SK-N-SH treated with all-trans-retinoic acid at 6 μM for 48 hours (cell line): ENCODE data around the gene RAPSN.
A peak's percentile ranks its signal among the peaks of the same experiment; 100 is the strongest.

Experiments used
- ATAC-seq: fragments of 200-7000 bp; cut with Tn5 transposase; 3 replicates; pipeline ENCODE4 v1.9.1; 2020; ENCODE audit warnings: mild to moderate bottlenecking, moderate library complexity
- ARNTL ChIP-seq: fragments of 450-650 bp; formaldehyde crosslinking; IDR thresholded peaks from 2 replicates; pipeline ENCODE4 v1.5.0; 2020; ENCODE audit warnings: low read depth, mild to moderate bottlenecking, moderate library complexity, borderline replicate concordance
- BACH2 ChIP-seq: fragments of 250-450 bp; sonication (Bioruptor Pico); IDR thresholded peaks from 2 replicates; pipeline ENCODE4 v1.9.0; 2021; ENCODE audit warnings: mild to moderate bottlenecking, borderline replicate concordance
- CSDC2 ChIP-seq: fragments of 250-450 bp; sonication (Bioruptor Pico); IDR thresholded peaks from 2 replicates; pipeline ENCODE4 v1.5.0; 2020; ENCODE audit warnings: mild to moderate bottlenecking, moderate library complexity
- ESRRG ChIP-seq: fragments of 250-450 bp; sonication (Bioruptor Pico); IDR thresholded peaks from 2 replicates; pipeline ENCODE4 v1.6.1; 2021; ENCODE audit warnings: mild to moderate bottlenecking
- GLIS3 ChIP-seq: fragments of 250-450 bp; sonication (Bioruptor Pico); IDR thresholded peaks from 2 replicates; pipeline ENCODE4 v1.5.0; 2020; ENCODE audit warnings: mild to moderate bottlenecking, moderate library complexity
- ISL1 ChIP-seq: fragments of 250-450 bp; sonication (Bioruptor Pico); IDR thresholded peaks from 2 replicates; pipeline ENCODE4 v2.1.2; 2022; ENCODE audit warnings: mild to moderate bottlenecking, moderate library complexity
- OSR1 ChIP-seq: fragments of 250-450 bp; sonication (Bioruptor Pico); IDR thresholded peaks from 2 replicates; pipeline ENCODE4 v1.8.0; 2022; ENCODE audit warnings: moderate library complexity, mild to moderate bottlenecking, inconsistent platforms
- PPARA ChIP-seq: fragments of 250-450 bp; sonication (Bioruptor Pico); IDR thresholded peaks from 2 replicates; pipeline ENCODE4 v1.5.0; 2020; ENCODE audit warnings: mild to moderate bottlenecking, borderline replicate concordance
- RARB ChIP-seq: fragments of 250-450 bp; sonication (Bioruptor Pico); IDR thresholded peaks from 2 replicates; pipeline ENCODE4 v1.8.0; 2021; ENCODE audit warnings: mild to moderate bottlenecking, moderate library complexity
- SNAI2 ChIP-seq: fragments of 250-450 bp; sonication (Bioruptor Pico); IDR thresholded peaks from 2 replicates; pipeline ENCODE4 v1.5.0; 2020; ENCODE audit warnings: mild to moderate bottlenecking, moderate library complexity
- TOX ChIP-seq: fragments of 250-450 bp; sonication (Bioruptor Pico); IDR thresholded peaks from 2 replicates; pipeline ENCODE4 v1.8.0; 2021; ENCODE audit warnings: mild to moderate bottlenecking, moderate library complexity, borderline replicate concordance
- ZC3H10 ChIP-seq: fragments of 250-450 bp; sonication (Bioruptor Pico); IDR thresholded peaks from 2 replicates; pipeline ENCODE4 v1.5.1; 2021; ENCODE audit warnings: mild to moderate bottlenecking, moderate library complexity
- ZFP3 ChIP-seq: fragments of 250-450 bp; sonication (Bioruptor Pico); IDR thresholded peaks from 2 replicates; pipeline ENCODE4 v1.5.0; 2020; ENCODE audit warnings: mild to moderate bottlenecking, moderate library complexity
- ZFP30 ChIP-seq: fragments of 450-650 bp; formaldehyde crosslinking; IDR thresholded peaks from 2 replicates; pipeline ENCODE4 v1.5.0; 2022; ENCODE audit warnings: mild to moderate bottlenecking, moderate library complexity
- ZNF565 ChIP-seq: fragments of 450-650 bp; formaldehyde crosslinking; conservative IDR thresholded peaks from 2 replicates; pipeline ENCODE4 v1.5.0; 2020; ENCODE audit warnings: low read depth, mild to moderate bottlenecking, moderate library complexity
- ZNF70 ChIP-seq: fragments of 450-650 bp; formaldehyde crosslinking; IDR thresholded peaks from 2 replicates; pipeline ENCODE4 v1.5.0; 2020; ENCODE audit warnings: mild to moderate bottlenecking, moderate library complexity
- ZNF8 ChIP-seq: fragments of 450-650 bp; formaldehyde crosslinking; IDR thresholded peaks from 2 replicates; pipeline ENCODE4 v1.5.0; 2020; ENCODE audit warnings: mild to moderate bottlenecking, moderate library complexity
- TF ChIP-seq, protein P1 (sequence below): fragments of 250-450 bp; sonication (Bioruptor Pico); IDR thresholded peaks from 2 replicates; pipeline ENCODE4 v1.5.1; 2020; ENCODE audit warnings: low read depth, mild to moderate bottlenecking, moderate library complexity
- TF ChIP-seq, protein P2 (sequence below): fragments of 250-450 bp; sonication (Bioruptor Pico); IDR thresholded peaks from 2 replicates; pipeline ENCODE4 v1.8.0; 2021; ENCODE audit warnings: low read depth, mild to moderate bottlenecking, moderate library complexity, borderline replicate concordance
- TF ChIP-seq, protein P3 (sequence below): fragments of 250-450 bp; sonication (Bioruptor Pico); IDR thresholded peaks from 2 replicates; pipeline ENCODE4 v1.5.0; 2020; ENCODE audit warnings: mild to moderate bottlenecking, moderate library complexity
- TF ChIP-seq, protein P4 (sequence below): fragments of 250-450 bp; sonication (Bioruptor Pico); IDR thresholded peaks from 2 replicates; pipeline ENCODE4 v1.8.0; 2020; ENCODE audit warnings: mild to moderate bottlenecking, moderate library complexity, borderline replicate concordance

The RAPSN gene

DNA sequence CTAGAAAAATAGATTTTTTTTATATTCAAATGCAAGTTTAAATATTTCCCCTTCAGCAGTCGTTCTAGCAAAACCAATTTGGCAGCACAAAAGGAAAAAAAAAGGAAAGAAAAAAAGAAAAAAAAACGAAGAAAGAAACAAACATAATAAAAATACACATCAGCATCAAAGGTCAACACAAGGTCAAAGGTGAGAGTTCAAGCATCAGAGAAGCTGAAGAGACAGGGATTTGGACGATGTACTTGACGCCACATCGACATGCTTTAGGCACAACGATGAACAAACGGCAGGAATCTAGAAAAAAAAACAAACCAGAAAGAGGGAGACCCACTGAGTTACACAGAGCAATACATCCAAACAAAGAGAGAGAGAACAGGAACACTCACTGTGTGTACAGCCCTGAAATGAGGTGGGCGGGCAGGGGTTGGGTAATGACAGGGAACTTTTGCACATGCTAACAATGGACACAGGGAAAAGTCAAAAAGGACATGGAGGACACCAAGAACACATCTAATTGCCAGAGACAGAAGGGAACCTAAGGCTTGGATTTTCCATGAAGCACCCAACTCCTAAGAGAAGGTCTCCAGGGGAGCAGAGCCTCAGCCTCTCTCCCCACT lies 19.8 kb upstream of the RAPSN start:
- TF ChIP-seq, protein P1, sequence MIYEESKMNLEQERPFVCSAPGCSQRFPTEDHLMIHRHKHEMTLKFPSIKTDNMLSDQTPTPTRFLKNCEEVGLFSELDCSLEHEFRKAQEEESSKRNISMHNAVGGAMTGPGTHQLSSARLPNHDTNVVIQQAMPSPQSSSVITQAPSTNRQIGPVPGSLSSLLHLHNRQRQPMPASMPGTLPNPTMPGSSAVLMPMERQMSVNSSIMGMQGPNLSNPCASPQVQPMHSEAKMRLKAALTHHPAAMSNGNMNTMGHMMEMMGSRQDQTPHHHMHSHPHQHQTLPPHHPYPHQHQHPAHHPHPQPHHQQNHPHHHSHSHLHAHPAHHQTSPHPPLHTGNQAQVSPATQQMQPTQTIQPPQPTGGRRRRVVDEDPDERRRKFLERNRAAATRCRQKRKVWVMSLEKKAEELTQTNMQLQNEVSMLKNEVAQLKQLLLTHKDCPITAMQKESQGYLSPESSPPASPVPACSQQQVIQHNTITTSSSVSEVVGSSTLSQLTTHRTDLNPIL (CRISPR knock-in tag) = no peak
- TF ChIP-seq BACH2 (CRISPR knock-in tag) (no peak), OSR1 (CRISPR knock-in tag) (no peak), RARB (no peak), TOX (no peak), ZC3H10 (CRISPR knock-in tag) (no peak)
- peak; percentile 14; the same call in 1 of the 3 replicates for ATAC-seq

DNA sequence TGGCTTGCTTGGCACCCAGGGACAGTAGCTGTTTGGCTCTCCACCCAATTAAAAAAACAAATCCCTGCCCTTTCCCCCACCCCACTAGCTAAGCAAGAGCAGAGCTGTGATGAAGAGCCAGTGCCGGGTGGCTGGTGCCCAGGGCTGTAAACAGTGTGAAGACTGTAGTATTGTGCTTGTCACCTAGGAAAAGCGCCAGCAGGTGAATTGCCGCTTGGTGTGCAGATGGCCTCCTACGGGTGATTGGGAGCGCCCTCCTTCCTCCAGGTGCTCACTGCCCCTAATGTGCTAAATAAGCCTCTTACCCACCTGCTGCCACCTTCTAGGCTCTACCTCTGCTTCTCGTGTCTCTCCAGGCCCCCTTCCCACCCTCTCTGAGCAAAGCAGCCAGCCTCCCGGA lies 18.4 kb upstream of the RAPSN start:
- TF ChIP-seq PPARA = no peak
- no peak for TF ChIP-seq ARNTL (CRISPR knock-in tag)
- TF ChIP-seq ESRRG = no peak
- TF ChIP-seq ZNF70 = no peak
- TF ChIP-seq ZNF8 (CRISPR knock-in tag) = no peak
- TF ChIP-seq ZFP3 (CRISPR knock-in tag) = no peak
- no peak for TF ChIP-seq ZFP30 (CRISPR knock-in tag)
- no peak for TF ChIP-seq RARB
- TF ChIP-seq, protein P2, sequence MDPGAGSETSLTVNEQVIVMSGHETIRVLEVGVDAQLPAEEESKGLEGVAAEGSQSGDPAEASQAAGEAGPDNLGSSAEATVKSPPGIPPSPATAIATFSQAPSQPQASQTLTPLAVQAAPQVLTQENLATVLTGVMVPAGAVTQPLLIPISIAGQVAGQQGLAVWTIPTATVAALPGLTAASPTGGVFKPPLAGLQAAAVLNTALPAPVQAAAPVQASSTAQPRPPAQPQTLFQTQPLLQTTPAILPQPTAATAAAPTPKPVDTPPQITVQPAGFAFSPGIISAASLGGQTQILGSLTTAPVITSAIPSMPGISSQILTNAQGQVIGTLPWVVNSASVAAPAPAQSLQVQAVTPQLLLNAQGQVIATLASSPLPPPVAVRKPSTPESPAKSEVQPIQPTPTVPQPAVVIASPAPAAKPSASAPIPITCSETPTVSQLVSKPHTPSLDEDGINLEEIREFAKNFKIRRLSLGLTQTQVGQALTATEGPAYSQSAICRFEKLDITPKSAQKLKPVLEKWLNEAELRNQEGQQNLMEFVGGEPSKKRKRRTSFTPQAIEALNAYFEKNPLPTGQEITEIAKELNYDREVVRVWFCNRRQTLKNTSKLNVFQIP = no peak
- no peak for TF ChIP-seq GLIS3 (CRISPR knock-in tag)
- ATAC-seq = no peak; the same call in 2 of the 3 replicates

DNA sequence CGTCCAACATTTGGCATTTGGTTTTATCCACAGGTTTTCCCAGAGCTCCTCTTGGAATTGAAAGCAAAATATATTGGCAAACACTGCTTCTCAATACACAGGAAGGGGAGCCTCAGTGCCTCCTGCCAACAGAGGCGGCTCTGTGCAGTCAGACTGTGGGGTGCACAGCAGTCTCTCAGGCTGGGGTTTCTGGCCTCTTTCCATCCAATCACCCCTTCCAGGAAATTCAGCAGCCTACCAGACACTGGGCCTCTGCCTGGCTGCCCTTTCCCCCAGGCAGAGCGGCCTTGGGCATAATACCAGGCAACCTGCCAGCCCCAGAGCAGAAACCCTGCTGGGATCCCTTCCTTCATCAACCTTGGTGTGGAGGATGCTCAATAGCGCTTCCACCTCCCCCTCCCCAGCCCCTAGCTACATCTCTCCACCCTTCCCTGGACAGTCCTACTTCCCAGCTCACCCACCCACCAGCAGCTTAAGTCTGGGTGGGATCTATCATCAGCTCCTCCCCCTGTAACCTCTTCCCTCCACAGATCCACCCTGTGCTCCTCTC lies 17.8 kb upstream of the RAPSN start:
- ATAC-seq = peak; percentile 49

DNA sequence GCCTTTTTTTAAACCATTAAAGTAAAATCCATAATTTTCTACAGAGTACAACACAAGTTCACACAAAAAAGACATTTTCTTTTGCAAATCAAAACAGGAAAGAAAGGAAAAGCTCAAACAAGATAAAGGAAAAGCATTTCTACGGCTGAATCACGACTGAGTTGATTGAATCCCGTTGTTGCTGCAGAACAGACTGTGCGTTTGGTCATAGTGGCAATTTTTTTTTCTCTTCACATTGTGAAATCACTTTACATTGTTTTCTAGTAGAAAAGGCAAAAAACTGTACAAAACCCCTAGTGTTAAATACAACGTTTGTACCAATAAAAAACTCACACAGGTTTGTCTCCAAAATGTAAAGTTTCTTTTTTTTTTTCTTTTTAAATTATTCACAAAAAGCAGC lies 17.3 kb upstream of the RAPSN start:
- TF ChIP-seq, protein P1 (CRISPR knock-in tag) = no peak
- TF ChIP-seq CSDC2 (CRISPR knock-in tag) (no peak), GLIS3 (CRISPR knock-in tag) (no peak), PPARA (no peak), ISL1 (CRISPR knock-in tag) (no peak), OSR1 (CRISPR knock-in tag) (no peak), RARB (no peak), ZNF565 (no peak), ZNF70 (no peak), TOX (no peak), ZC3H10 (CRISPR knock-in tag) (no peak), BACH2 (CRISPR knock-in tag) (no peak)
- TF ChIP-seq, protein P3, sequence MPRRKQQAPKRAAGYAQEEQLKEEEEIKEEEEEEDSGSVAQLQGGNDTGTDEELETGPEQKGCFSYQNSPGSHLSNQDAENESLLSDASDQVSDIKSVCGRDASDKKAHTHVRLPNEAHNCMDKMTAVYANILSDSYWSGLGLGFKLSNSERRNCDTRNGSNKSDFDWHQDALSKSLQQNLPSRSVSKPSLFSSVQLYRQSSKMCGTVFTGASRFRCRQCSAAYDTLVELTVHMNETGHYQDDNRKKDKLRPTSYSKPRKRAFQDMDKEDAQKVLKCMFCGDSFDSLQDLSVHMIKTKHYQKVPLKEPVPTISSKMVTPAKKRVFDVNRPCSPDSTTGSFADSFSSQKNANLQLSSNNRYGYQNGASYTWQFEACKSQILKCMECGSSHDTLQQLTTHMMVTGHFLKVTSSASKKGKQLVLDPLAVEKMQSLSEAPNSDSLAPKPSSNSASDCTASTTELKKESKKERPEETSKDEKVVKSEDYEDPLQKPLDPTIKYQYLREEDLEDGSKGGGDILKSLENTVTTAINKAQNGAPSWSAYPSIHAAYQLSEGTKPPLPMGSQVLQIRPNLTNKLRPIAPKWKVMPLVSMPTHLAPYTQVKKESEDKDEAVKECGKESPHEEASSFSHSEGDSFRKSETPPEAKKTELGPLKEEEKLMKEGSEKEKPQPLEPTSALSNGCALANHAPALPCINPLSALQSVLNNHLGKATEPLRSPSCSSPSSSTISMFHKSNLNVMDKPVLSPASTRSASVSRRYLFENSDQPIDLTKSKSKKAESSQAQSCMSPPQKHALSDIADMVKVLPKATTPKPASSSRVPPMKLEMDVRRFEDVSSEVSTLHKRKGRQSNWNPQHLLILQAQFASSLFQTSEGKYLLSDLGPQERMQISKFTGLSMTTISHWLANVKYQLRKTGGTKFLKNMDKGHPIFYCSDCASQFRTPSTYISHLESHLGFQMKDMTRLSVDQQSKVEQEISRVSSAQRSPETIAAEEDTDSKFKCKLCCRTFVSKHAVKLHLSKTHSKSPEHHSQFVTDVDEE (CRISPR knock-in tag) = no peak
- TF ChIP-seq, protein P2 = no peak
- TF ChIP-seq, protein P4, sequence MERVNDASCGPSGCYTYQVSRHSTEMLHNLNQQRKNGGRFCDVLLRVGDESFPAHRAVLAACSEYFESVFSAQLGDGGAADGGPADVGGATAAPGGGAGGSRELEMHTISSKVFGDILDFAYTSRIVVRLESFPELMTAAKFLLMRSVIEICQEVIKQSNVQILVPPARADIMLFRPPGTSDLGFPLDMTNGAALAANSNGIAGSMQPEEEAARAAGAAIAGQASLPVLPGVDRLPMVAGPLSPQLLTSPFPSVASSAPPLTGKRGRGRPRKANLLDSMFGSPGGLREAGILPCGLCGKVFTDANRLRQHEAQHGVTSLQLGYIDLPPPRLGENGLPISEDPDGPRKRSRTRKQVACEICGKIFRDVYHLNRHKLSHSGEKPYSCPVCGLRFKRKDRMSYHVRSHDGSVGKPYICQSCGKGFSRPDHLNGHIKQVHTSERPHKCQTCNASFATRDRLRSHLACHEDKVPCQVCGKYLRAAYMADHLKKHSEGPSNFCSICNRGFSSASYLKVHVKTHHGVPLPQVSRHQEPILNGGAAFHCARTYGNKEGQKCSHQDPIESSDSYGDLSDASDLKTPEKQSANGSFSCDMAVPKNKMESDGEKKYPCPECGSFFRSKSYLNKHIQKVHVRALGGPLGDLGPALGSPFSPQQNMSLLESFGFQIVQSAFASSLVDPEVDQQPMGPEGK (CRISPR knock-in tag) = no peak
- TF ChIP-seq, all 23 proteins: peak for 0
- ATAC-seq = no peak

More for the DNA sequence above, 17.8 kb upstream of the RAPSN start:
- TF ChIP-seq TOX = no peak
- no peak for TF ChIP-seq ZNF70
- TF ChIP-seq SNAI2 (CRISPR knock-in tag) = no peak
- TF ChIP-seq, protein P1 (CRISPR knock-in tag) = no peak
- no peak for TF ChIP-seq CSDC2 (CRISPR knock-in tag)
- TF ChIP-seq GLIS3 (CRISPR knock-in tag) = no peak
